Measurements from ENCODE around the gene LAMA1. TPM values are rescaled to one million over a fixed set of nuclear protein-coding genes. Genes with fewer than 3 reads are reported as not detected.

The LAMA1 gene
- total RNA-seq, 1 experiment from 2014 or later: not detected

DNA sequence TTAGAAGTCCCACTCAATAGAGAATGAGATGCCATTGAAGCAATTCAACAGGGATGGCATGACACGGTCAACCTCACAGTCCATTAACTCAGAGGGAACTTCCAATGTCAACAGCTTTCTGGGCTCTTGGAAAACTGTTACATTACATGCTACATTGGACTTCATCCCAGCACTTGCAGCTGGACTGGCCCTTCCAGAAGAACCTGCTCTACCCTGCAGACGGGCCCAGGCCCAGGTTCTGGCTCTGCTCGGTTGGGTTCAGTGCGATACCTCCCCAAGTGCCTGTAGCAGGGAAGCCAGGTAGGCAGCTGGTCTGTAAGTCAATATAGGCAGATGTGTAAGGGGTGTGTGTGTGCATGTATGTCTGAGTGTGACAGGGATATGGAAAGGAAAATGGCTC, 12.9 kb downstream of the LAMA1 start:
- Histone ChIP-seq H3K9me3 (ENCODE audit: low read depth, low read length, poor library complexity, severe bottlenecking) (peaks cover 19% of the 10 kb centered on the region), H3K4me3 (ENCODE audit: low read depth, low read length, poor library complexity, severe bottlenecking) (no peak overlapping the region), H3K27me3 (replicated peaks; ENCODE audit: insufficient read depth, low read depth, low read length, poor library complexity) (no peaks in the 10 kb centered on the region), H3K36me3 (ENCODE audit: insufficient read depth, low read length, poor library complexity, severe bottlenecking) (no peaks in the 10 kb centered on the region), H3K4me1 (ENCODE audit: insufficient read depth, low read length, poor library complexity, severe bottlenecking) (no peaks in the 10 kb centered on the region), H3K27ac (ENCODE audit: low read depth, low read length, poor library complexity, severe bottlenecking) (no peak overlapping the region)
- TF ChIP-seq EZH2 (IDR thresholded peaks at IDR 0.05; ENCODE audit: borderline replicate concordance, low read depth, low read length, poor library complexity, severe bottlenecking): no peak
- TF ChIP-seq, protein P1, sequence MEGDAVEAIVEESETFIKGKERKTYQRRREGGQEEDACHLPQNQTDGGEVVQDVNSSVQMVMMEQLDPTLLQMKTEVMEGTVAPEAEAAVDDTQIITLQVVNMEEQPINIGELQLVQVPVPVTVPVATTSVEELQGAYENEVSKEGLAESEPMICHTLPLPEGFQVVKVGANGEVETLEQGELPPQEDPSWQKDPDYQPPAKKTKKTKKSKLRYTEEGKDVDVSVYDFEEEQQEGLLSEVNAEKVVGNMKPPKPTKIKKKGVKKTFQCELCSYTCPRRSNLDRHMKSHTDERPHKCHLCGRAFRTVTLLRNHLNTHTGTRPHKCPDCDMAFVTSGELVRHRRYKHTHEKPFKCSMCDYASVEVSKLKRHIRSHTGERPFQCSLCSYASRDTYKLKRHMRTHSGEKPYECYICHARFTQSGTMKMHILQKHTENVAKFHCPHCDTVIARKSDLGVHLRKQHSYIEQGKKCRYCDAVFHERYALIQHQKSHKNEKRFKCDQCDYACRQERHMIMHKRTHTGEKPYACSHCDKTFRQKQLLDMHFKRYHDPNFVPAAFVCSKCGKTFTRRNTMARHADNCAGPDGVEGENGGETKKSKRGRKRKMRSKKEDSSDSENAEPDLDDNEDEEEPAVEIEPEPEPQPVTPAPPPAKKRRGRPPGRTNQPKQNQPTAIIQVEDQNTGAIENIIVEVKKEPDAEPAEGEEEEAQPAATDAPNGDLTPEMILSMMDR (conservative IDR thresholded peaks at IDR 0.05; ENCODE audit: low read depth, low read length): no peak
- intact Hi-C loops (cut with micrococcal nuclease; ENCODE audit: unreplicated experiment): no loop called here
- no peak for DNase-seq (ENCODE audit: low spot score)
- ChIA-PET CTCF (no interaction called here), POLR2A (ENCODE audit: low non-redundant PET) (no interaction called here)
- no TSS peak for BruUV-seq (replicated peaks)

DNA sequence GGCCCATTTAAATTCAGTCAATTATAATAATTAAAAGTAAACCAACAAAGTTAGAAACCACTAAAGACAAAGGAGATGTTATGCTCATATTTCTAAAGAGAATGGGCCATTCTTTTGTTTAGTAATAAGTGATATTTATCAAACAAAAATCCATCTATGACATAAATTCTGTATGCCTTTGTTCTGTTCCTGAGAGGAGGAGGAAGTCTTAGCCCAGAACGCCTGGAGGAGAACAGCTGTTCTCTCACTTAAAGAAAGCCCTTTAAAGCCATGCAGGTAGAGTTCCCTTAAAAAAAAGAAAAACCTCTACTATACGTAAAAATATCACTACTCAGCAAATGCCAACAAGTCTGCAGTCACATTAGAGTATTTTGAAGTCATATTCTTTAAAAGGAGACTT, 15.5 kb downstream of the LAMA1 start:
- Histone ChIP-seq H3K27ac (ENCODE audit: low read depth, low read length, poor library complexity, severe bottlenecking) (no peak overlapping the region), H3K4me3 (ENCODE audit: low read depth, low read length, poor library complexity, severe bottlenecking) (no peak overlapping the region), H3K4me1 (ENCODE audit: insufficient read depth, low read length, poor library complexity, severe bottlenecking) (no peaks in the 10 kb centered on the region), H3K9me3 (ENCODE audit: low read depth, low read length, poor library complexity, severe bottlenecking) (peaks cover 19% of the 10 kb centered on the region), H3K27me3 (replicated peaks; ENCODE audit: insufficient read depth, low read depth, low read length, poor library complexity) (no peaks in the 10 kb centered on the region), H3K36me3 (ENCODE audit: insufficient read depth, low read length, poor library complexity, severe bottlenecking) (no peaks in the 10 kb centered on the region)
- POLR2A ChIA-PET (ENCODE audit: low non-redundant PET): no interaction called here
- TF ChIP-seq, protein P1 (conservative IDR thresholded peaks at IDR 0.05; ENCODE audit: low read depth, low read length): no peak
- TF ChIP-seq EZH2 (IDR thresholded peaks at IDR 0.05; ENCODE audit: borderline replicate concordance, low read depth, low read length, poor library complexity, severe bottlenecking): no peak
- CTCF ChIA-PET: no interaction called here
- no peak for DNase-seq (ENCODE audit: low spot score)
- intact Hi-C loops (cut with micrococcal nuclease; ENCODE audit: unreplicated experiment): no loop called here
- no TSS peak for BruUV-seq (replicated peaks)

DNA sequence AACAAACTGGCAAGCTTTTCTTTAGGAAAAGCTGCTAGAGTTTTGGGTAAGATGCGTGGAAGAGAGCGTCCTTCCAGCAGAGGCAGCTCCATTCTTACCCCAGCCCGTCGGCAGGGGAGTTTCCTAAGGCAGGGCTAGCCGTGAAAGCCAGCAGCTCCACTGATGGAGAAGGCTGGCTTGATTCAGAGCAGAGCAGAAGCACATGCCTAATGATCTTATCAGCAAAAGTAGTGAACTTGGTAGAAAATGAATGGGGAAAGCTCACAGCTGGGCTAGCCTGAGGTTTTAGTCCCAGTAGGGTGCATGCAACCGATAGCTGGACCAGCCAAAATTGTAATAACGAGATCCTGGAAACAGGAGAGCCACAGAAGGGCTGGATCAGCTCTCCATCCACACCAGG, 20.8 kb downstream of the LAMA1 start:
- TF ChIP-seq, protein P1 (conservative IDR thresholded peaks at IDR 0.05; ENCODE audit: low read depth, low read length): no peak
- TF ChIP-seq EZH2 (IDR thresholded peaks at IDR 0.05; ENCODE audit: borderline replicate concordance, low read depth, low read length, poor library complexity, severe bottlenecking): no peak
- BruUV-seq (replicated peaks): no TSS peak
- CTCF ChIA-PET: no interaction called here
- Histone ChIP-seq H3K36me3 (ENCODE audit: insufficient read depth, low read length, poor library complexity, severe bottlenecking) (no peaks in the 10 kb centered on the region), H3K27ac (ENCODE audit: low read depth, low read length, poor library complexity, severe bottlenecking) (no peak overlapping the region), H3K4me1 (ENCODE audit: insufficient read depth, low read length, poor library complexity, severe bottlenecking) (no peaks in the 10 kb centered on the region), H3K4me3 (ENCODE audit: low read depth, low read length, poor library complexity, severe bottlenecking) (no peak overlapping the region), H3K27me3 (replicated peaks; ENCODE audit: insufficient read depth, low read depth, low read length, poor library complexity) (no peaks in the 10 kb centered on the region), H3K9me3 (ENCODE audit: low read depth, low read length, poor library complexity, severe bottlenecking) (peaks cover 15% of the 10 kb centered on the region)
- no peak for DNase-seq (ENCODE audit: low spot score)
- POLR2A ChIA-PET (ENCODE audit: low non-redundant PET): interaction anchor here (0.6 kb wide), 1 partner anchor 24 kb away, joined by 6 read pairs; no protein-coding TSS in a partner anchor
- intact Hi-C loops (cut with micrococcal nuclease; ENCODE audit: unreplicated experiment): no loop called here
